HepG2 (cell line): ENCODE data around the gene AFDN. TPM values are rescaled to one million over a fixed set of nuclear protein-coding genes. Genes with fewer than 3 reads are reported as not detected.

Source experiments
- AKAP8 ChIP-seq: sonication (generic); formaldehyde crosslinking; IDR thresholded peaks from 2 replicates; pipeline ENCODE4 v1.5.1; 2020; ENCODE audit warnings: mild to moderate bottlenecking, missing genetic modification reagents
- BRF2 ChIP-seq: sonication (generic); formaldehyde crosslinking; IDR thresholded peaks from 2 replicates; pipeline ENCODE4 v1.8.1; 2022; ENCODE audit warnings: mild to moderate bottlenecking, missing genetic modification reagents
- DMAP1 ChIP-seq: IDR thresholded peaks from 2 replicates; pipeline ENCODE4 v1.6.1; 2016
- GTF3A ChIP-seq: sonication (generic); formaldehyde crosslinking; conservative IDR thresholded peaks from 2 replicates; pipeline ENCODE4 v1.4.0; 2020; ENCODE audit warnings: mild to moderate bottlenecking, missing genetic modification reagents
- HDAC2 ChIP-seq: sonication (generic); formaldehyde crosslinking; IDR thresholded peaks from 2 replicates; pipeline ENCODE4 v1.4.0; 2020; ENCODE audit warnings: missing genetic modification reagents
- HES4 ChIP-seq: sonication (generic); formaldehyde crosslinking; IDR thresholded peaks from 2 replicates; pipeline ENCODE4 v1.9.0; 2021; ENCODE audit warnings: mild to moderate bottlenecking, missing genetic modification reagents, borderline replicate concordance
- MYNN ChIP-seq: sonication (generic); formaldehyde crosslinking; IDR thresholded peaks from 2 replicates; pipeline ENCODE4 v1.4.0; 2020; ENCODE audit warnings: mild to moderate bottlenecking, low read depth, missing genetic modification reagents
- NBN ChIP-seq: fragments of 450-650 bp; conservative IDR thresholded peaks from 2 replicates; pipeline ENCODE4 v1.6.1; 2017
- NCOA2 ChIP-seq: sonication (generic); formaldehyde crosslinking; IDR thresholded peaks from 2 replicates; pipeline ENCODE4 v1.8.0; 2022; ENCODE audit warnings: inconsistent platforms
- RBFOX2 ChIP-seq: fragments of 200-400 bp; formaldehyde crosslinking; IDR thresholded peaks from 2 replicates; pipeline ENCODE4 v1.6.1; 2017; ENCODE audit warnings: low read depth, mild to moderate bottlenecking, low read length
- TRIM22 ChIP-seq: fragments of 450-650 bp; IDR thresholded peaks from 2 replicates; pipeline ENCODE4 v1.6.1; 2017
- ZBTB25 ChIP-seq: IDR thresholded peaks from 2 replicates; pipeline ENCODE4 v1.6.1; 2018; ENCODE audit warnings: missing genetic modification reagents
- ZEB1 ChIP-seq: IDR thresholded peaks from 2 replicates; pipeline ENCODE4 v1.6.1; 2012; ENCODE audit warnings: mild to moderate bottlenecking, low read depth, inconsistent platforms; ENCODE audit not compliant: insufficient replicate concordance
- ZNF136 ChIP-seq: sonication (generic); formaldehyde crosslinking; IDR thresholded peaks from 2 replicates; pipeline ENCODE4 v1.8.1; 2022; ENCODE audit warnings: low read depth, mild to moderate bottlenecking, moderate library complexity, missing genetic modification reagents
- ZNF570 ChIP-seq: sonication (generic); formaldehyde crosslinking; IDR thresholded peaks from 2 replicates; pipeline ENCODE4 v1.4.0; 2020; ENCODE audit warnings: mild to moderate bottlenecking, missing genetic modification reagents, borderline replicate concordance
- ZNF646 ChIP-seq: sonication (generic); formaldehyde crosslinking; IDR thresholded peaks from 2 replicates; pipeline ENCODE4 v1.9.0; 2021; ENCODE audit warnings: mild to moderate bottlenecking, missing genetic modification reagents
- ZNF746 ChIP-seq: sonication (generic); formaldehyde crosslinking; IDR thresholded peaks from 2 replicates; pipeline ENCODE4 v1.8.0; 2022; ENCODE audit warnings: mild to moderate bottlenecking, missing genetic modification reagents
- polyA plus RNA-seq, 8 experiments: library from polyadenylated mRNA; depleted of rRNA in 3 of 8; stranded (reverse) in 7 of 8; unstranded in 1 of 8; fragments of >200 nt; fragmentation: Illumina TruSeq in 4 of 8; extraction: Trizol in 4 of 8; gene quantifications; 2 replicates each; pipeline versions ENCODE4 v1.2.1 to v1.2.3, GENCODE V29; 2011 to 2016; ENCODE audit warnings: low read depth in 4 of 8, missing spikeins in 1 of 8, mixed read lengths in 1 of 8; ENCODE audit not compliant: insufficient read depth in 1 of 8
- total RNA-seq, 5 experiments: library from RNA; depleted of rRNA; stranded (reverse); fragments of >200 nt; fragmentation: Illumina TruSeq; extraction: Trizol; gene quantifications; 2 replicates each; pipeline ENCODE4 v1.2.3, GENCODE V29; 2016; ENCODE audit warnings: low read depth in 1 of 5

AFDN gene
- total and polyA plus RNA-seq, 2 of the 13 experiments (the other 11 are each of a cell fraction or from before 2014, with no cell fraction given), result 136 to 151 TPM

GRCh38 chr6:167932468-167933276 lies 106.0 kb downstream of the AFDN start (continued):
- no peak for TF ChIP-seq MYNN (CRISPR knock-in tag)
- TF ChIP-seq NCOA2 (CRISPR knock-in tag), result peak; percentile 66
- TF ChIP-seq HES4 (CRISPR knock-in tag), result no peak
- TF ChIP-seq DMAP1 (CRISPR knock-in tag), result peak; percentile 76; the same call in 1 of the 2 replicates
- peak; percentile 41; the same call in 1 of the 2 replicates for TF ChIP-seq HDAC2 (CRISPR knock-in tag)
- TF ChIP-seq AKAP8 (CRISPR knock-in tag), result peak; percentile 43; the same call in 1 of the 2 replicates
- TF ChIP-seq ZBTB25 (CRISPR knock-in tag), result no peak; the same call in 1 of the 2 replicates
- no peak for TF ChIP-seq ZNF570 (CRISPR knock-in tag)
- no peak for TF ChIP-seq BRF2 (CRISPR knock-in tag)
- TF ChIP-seq ZEB1, result no peak
- no peak for TF ChIP-seq GTF3A (CRISPR knock-in tag)
- TF ChIP-seq ZNF646, result no peak
- 0 out of 2 replicates have a peak, but pooled peaks have one; percentile 31 for TF ChIP-seq RBFOX2
- no peak; the same call in 1 of the 2 replicates for TF ChIP-seq ZNF746 (CRISPR knock-in tag)
- no peak for TF ChIP-seq TRIM22
- TF ChIP-seq NBN, result no peak
- peak; percentile 78; the same call in 1 of the 2 replicates for TF ChIP-seq ZNF136 (CRISPR knock-in tag)
